Measurements from ENCODE around the gene NPPB. TPM values are rescaled to one million over a fixed set of nuclear protein-coding genes. Genes with fewer than 3 reads are reported as not detected.
"Not testable (repeated sequence)": the region's sequence is repeated elsewhere in the genome, so short reads cannot be mapped to it uniquely, and the experiment has no call there.

NPPB gene
- total RNA-seq, 1 donor from 2014 or later = 5.4 TPM

- Histone ChIP-seq H3K36me3 (ENCODE audit: control insufficient read depth, insufficient read depth, low read length) (no peaks in the 10 kb centered on the region), H3K27me3 (ENCODE audit: control insufficient read depth, insufficient read depth, low read length) (peaks cover 14% of the 10 kb centered on the region), H3K4me3 (ENCODE audit: low read depth, low read length) (no peak overlapping the region)
- no peak for TF ChIP-seq CTCF (IDR thresholded peaks at IDR 0.05; ENCODE audit: insufficient read depth, low read length, poor library complexity, severe bottlenecking)
- no peak for DNase-seq (ENCODE audit: low read depth)
Measured at GRCh38 chr1:11903210-11903609, 44.5 kb upstream of the NPPB start.

GRCh38 chr1:11901446-11901845 is 42.7 kb upstream of the NPPB start:
- DNase-seq (ENCODE audit: low read depth); H3K4me3 ChIP-seq (ENCODE audit: low read depth, low read length); H3K36me3 ChIP-seq (ENCODE audit: control insufficient read depth, insufficient read depth, low read length): not testable (repeated sequence)
- peaks cover 17% of the 10 kb centered on the region for H3K27me3 ChIP-seq (ENCODE audit: control insufficient read depth, insufficient read depth, low read length)

- DNase-seq (ENCODE audit: low read depth) = no peak
- H3K36me3 ChIP-seq (ENCODE audit: control insufficient read depth, insufficient read depth, low read length) = no peaks in the 10 kb centered on the region
- no peak overlapping the region for H3K4me3 ChIP-seq (ENCODE audit: low read depth, low read length)
- H3K27me3 ChIP-seq (ENCODE audit: control insufficient read depth, insufficient read depth, low read length) = peaks cover 18% of the 10 kb centered on the region
- no peak for TF ChIP-seq CTCF (IDR thresholded peaks at IDR 0.05; ENCODE audit: insufficient read depth, low read length, poor library complexity, severe bottlenecking)
Measured at GRCh38 chr1:11898831-11899467, 40.2 kb upstream of the NPPB start.

- no peak for TF ChIP-seq CTCF (IDR thresholded peaks at IDR 0.05; ENCODE audit: insufficient read depth, low read length, poor library complexity, severe bottlenecking)
- Histone ChIP-seq H3K4me3 (ENCODE audit: low read depth, low read length) (no peak overlapping the region), H3K36me3 (ENCODE audit: control insufficient read depth, insufficient read depth, low read length) (no peaks in the 10 kb centered on the region), H3K27me3 (ENCODE audit: control insufficient read depth, insufficient read depth, low read length) (peaks cover 18% of the 10 kb centered on the region)
- no peak for DNase-seq (ENCODE audit: low read depth)
Measured at GRCh38 chr1:11898086-11898785, 39.5 kb upstream of the NPPB start.

- H3K27me3 ChIP-seq (ENCODE audit: control insufficient read depth, insufficient read depth, low read length) = peaks cover 25% of the 10 kb centered on the region
- not testable (repeated sequence) for DNase-seq (ENCODE audit: low read depth); H3K4me3 ChIP-seq (ENCODE audit: low read depth, low read length); H3K36me3 ChIP-seq (ENCODE audit: control insufficient read depth, insufficient read depth, low read length)
Measured at GRCh38 chr1:11894501-11894900, 35.8 kb upstream of the NPPB start.

- no peak for DNase-seq (ENCODE audit: low read depth)
Measured at GRCh38 chr1:11893907-11894251, 35.1 kb upstream of the NPPB start.

More at GRCh38 chr1:11893907-11894251, 35.1 kb upstream of the NPPB start:
- peak; percentile 99 for TF ChIP-seq CTCF (IDR thresholded peaks at IDR 0.05; ENCODE audit: insufficient read depth, low read length, poor library complexity, severe bottlenecking)
- peaks cover 19% of the 10 kb centered on the region for H3K27me3 ChIP-seq (ENCODE audit: control insufficient read depth, insufficient read depth, low read length)
- H3K4me3 ChIP-seq (ENCODE audit: low read depth, low read length) = no peak overlapping the region
- no peaks in the 10 kb centered on the region for H3K36me3 ChIP-seq (ENCODE audit: control insufficient read depth, insufficient read depth, low read length)

All from kidney epithelial cell (primary cell).